Memory B cell (primary cell): ENCODE data around the gene ADCY10.

ENCODE experiments used
- ATAC-seq: fragments of 150-1000 bp; cut with Tn5 transposase; 2 replicates; pipeline ENCODE4 v1.10.0; 2021; ENCODE audit warnings: low read depth, mild to moderate bottlenecking, moderate library complexity
- DNase-seq, 2 donors: peaks; one replicate each; pipeline ENCODE4 v3.0.0; 2022; ENCODE audit warnings: low spot score in 2 of 2
- H3K27ac Mint-ChIP-seq: one replicate; pipeline ENCODE4 v1.8.0; 2022; ENCODE audit warnings: mild to moderate bottlenecking, moderate library complexity, mixed read lengths
- H3K27me3 Mint-ChIP-seq: one replicate; pipeline ENCODE4 v1.8.0; 2022; ENCODE audit warnings: mixed read lengths
- H3K36me3 Mint-ChIP-seq: one replicate; pipeline ENCODE4 v1.8.0; 2022; ENCODE audit warnings: mild to moderate bottlenecking, mixed read lengths
- H3K4me1 Mint-ChIP-seq: one replicate; pipeline ENCODE4 v1.8.0; 2022; ENCODE audit warnings: mixed read lengths
- H3K4me3 Mint-ChIP-seq: one replicate; pipeline ENCODE4 v1.8.0; 2022; ENCODE audit warnings: mild to moderate bottlenecking, moderate library complexity, mixed read lengths
- H3K9me3 Mint-ChIP-seq: one replicate; pipeline ENCODE4 v1.8.0; 2022; ENCODE audit warnings: mixed read lengths

The ADCY10 gene

DNA sequence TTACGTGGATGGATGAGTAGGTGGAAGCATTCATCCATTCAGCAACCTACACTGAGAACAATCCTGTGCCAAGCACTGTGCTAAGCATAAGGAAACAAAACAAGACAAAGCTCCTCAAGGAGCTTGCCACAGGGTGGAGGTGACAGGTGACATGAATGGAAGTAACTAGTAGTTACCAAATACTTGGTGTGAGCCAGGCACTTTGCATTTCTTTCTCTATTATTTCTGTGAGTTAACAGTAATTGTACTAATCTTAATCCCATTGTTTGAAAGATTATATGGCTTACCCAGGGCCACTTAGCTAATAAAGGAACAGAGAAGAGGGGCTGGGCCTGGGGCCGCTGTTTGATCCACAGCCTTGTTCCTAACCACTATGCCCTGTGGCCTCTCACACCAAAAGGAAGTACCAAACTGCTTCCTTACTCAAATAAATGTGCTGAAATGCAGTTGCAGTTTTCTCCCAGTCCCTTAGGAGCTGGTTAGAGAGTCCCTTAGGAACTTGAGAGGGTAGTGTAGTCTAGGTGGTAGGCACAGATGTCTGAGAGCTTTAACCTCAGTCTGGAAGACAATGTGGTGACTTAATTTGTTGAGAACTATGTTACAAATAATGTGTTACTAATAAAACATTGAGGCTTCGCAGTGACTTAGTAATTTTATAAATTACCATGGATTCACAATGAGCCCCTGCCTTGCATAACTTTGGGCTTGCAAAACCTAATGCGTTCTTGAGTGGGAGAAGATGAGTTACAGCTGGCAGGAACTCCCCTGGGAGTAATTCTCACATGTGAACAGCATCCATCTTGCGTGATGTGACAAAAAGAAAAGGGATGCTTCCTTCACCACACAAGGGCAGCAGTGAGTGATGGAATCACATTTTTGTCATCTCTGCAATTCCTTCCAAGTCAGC lies 122.4 kb downstream of the ADCY10 start:
- Mint-ChIP-seq H3K4me3 (no peak overlapping the region), H3K36me3 (peaks cover 21% of the 10 kb centered on the region), H3K27ac (no peak overlapping the region), H3K9me3 (no peaks in the 10 kb centered on the region), H3K27me3 (no peaks in the 10 kb centered on the region), H3K4me1 (no peaks in the 10 kb centered on the region)
- DNase-seq (no peak), ATAC-seq (no peak)

GRCh38 chr1:167790117-167790516 lies 123.8 kb downstream of the ADCY10 start:
- no peak overlapping the region for H3K27ac Mint-ChIP-seq
- ATAC-seq (no peak), DNase-seq (no peak)
- peaks cover 24% of the 10 kb centered on the region for H3K36me3 Mint-ChIP-seq
- H3K4me3 Mint-ChIP-seq: no peak overlapping the region
- no peaks in the 10 kb centered on the region for H3K9me3 Mint-ChIP-seq
- no peaks in the 10 kb centered on the region for H3K27me3 Mint-ChIP-seq
- peaks cover 2% of the 10 kb centered on the region for H3K4me1 Mint-ChIP-seq

DNA sequence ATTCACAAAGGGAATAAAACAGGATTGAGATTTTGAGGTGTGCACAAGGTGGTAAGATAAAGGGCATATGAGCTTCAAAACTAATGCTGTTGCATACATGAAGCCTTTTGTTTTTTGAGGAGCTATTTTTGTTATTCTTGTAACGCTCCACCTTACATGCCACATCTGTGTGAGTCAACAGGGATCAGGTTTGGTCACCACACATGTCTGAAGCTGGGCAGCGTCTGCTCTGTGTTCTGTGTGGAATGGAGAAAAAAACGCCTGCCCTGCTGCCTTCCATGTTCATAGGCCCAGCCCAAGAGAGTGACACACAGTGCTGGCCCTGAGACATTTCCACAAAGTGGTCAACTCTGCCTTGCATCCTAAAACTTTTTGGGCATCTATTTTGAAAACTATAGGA lies 124.4 kb downstream of the ADCY10 start:
- no peak overlapping the region for H3K27ac Mint-ChIP-seq
- no peaks in the 10 kb centered on the region for H3K9me3 Mint-ChIP-seq
- no peak for ATAC-seq
- H3K27me3 Mint-ChIP-seq: no peaks in the 10 kb centered on the region
- no peak overlapping the region for H3K4me3 Mint-ChIP-seq
- peaks cover 26% of the 10 kb centered on the region for H3K36me3 Mint-ChIP-seq
- DNase-seq: no peak
- peaks cover 4% of the 10 kb centered on the region for H3K4me1 Mint-ChIP-seq

DNA sequence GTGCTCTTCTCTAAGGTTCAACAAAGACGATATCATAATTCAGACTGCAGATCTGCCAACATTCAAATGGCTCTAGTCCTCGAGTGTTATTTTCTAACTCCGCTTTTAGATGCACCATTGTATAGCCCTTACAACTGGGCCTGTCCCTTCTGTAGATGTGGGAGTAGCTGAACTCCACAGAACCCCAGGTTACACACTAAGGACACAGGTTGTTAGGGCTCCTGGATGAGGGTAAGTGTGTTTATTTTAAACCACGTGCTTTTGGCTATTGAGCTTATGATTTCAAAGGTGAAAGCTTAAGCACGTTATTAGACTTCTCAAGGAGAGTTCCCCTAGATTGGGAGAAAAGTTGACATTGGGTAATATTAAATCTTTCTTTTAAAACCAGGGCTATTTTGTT lies 127.4 kb downstream of the ADCY10 start:
- Mint-ChIP-seq H3K4me1 (peaks cover 4% of the 10 kb centered on the region), H3K36me3 (peaks cover 28% of the 10 kb centered on the region), H3K9me3 (no peaks in the 10 kb centered on the region), H3K27ac (no peak overlapping the region), H3K4me3 (no peak overlapping the region), H3K27me3 (no peaks in the 10 kb centered on the region)
- ATAC-seq: no peak
- no peak for DNase-seq

- Mint-ChIP-seq H3K27me3 (no peaks in the 10 kb centered on the region), H3K4me1 (peaks cover 4% of the 10 kb centered on the region), H3K36me3 (peaks cover 26% of the 10 kb centered on the region), H3K4me3 (no peak overlapping the region), H3K27ac (no peak overlapping the region), H3K9me3 (peaks cover 3% of the 10 kb centered on the region)
- ATAC-seq: no peak
- DNase-seq: no peak
These were observed 128.9 kb downstream of the ADCY10 start for GRCh38 chr1:167784876-167785550.

- H3K4me1 Mint-ChIP-seq: peaks cover 4% of the 10 kb centered on the region
- ATAC-seq (no peak), DNase-seq (no peak)
- H3K36me3 Mint-ChIP-seq: peaks cover 28% of the 10 kb centered on the region
- H3K27ac Mint-ChIP-seq: no peak overlapping the region
- H3K4me3 Mint-ChIP-seq: no peak overlapping the region
- H3K27me3 Mint-ChIP-seq: no peaks in the 10 kb centered on the region
- H3K9me3 Mint-ChIP-seq: peaks cover 3% of the 10 kb centered on the region
These were observed 131.0 kb downstream of the ADCY10 start for GRCh38 chr1:167782946-167783345.

GRCh38 chr1:167781558-167781957 lies 132.4 kb downstream of the ADCY10 start:
- Mint-ChIP-seq H3K36me3 (peaks cover 31% of the 10 kb centered on the region), H3K4me1 (peaks cover 4% of the 10 kb centered on the region), H3K27ac (no peak overlapping the region), H3K9me3 (peaks cover 3% of the 10 kb centered on the region), H3K27me3 (no peaks in the 10 kb centered on the region), H3K4me3 (no peak overlapping the region)
- DNase-seq (no peak), ATAC-seq (no peak)

DNA sequence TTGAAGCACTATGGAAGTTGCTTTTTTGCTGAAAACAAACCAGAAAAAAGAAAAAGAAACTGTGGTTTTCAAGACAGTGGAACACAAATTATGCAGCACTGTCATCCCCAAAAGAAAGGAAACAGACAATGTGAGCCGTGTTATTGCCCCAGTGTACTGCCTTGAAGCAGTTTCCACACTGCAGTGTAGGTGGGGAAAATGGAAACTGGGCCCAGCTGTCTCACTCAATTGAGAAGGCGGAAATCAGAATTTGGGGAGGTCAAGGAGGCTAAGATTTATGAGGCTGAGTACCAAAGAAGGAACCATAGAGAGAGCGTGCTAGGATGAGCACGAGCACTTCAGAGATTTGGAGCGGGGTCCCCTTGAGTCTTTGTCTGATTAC lies 136.7 kb downstream of the ADCY10 start:
- H3K4me1 Mint-ChIP-seq: peaks cover 3% of the 10 kb centered on the region
- peaks cover 43% of the 10 kb centered on the region for H3K36me3 Mint-ChIP-seq
- ATAC-seq (no peak), DNase-seq (no peak)
- no peaks in the 10 kb centered on the region for H3K27me3 Mint-ChIP-seq
- no peak overlapping the region for H3K4me3 Mint-ChIP-seq
- H3K27ac Mint-ChIP-seq: no peak overlapping the region
- H3K9me3 Mint-ChIP-seq: peaks cover 3% of the 10 kb centered on the region

GRCh38 chr1:167776616-167777268 lies 137.2 kb downstream of the ADCY10 start:
- Mint-ChIP-seq H3K36me3 (peaks cover 45% of the 10 kb centered on the region), H3K4me1 (peaks cover 3% of the 10 kb centered on the region), H3K4me3 (no peak overlapping the region), H3K27me3 (no peaks in the 10 kb centered on the region), H3K9me3 (peaks cover 3% of the 10 kb centered on the region), H3K27ac (no peak overlapping the region)
- ATAC-seq (no peak), DNase-seq (no peak)

- Mint-ChIP-seq H3K27ac (no peak overlapping the region), H3K4me1 (peaks cover 3% of the 10 kb centered on the region)
These were observed 137.8 kb downstream of the ADCY10 start for GRCh38 chr1:167776151-167776550.

GRCh38 chr1:167775178-167775577 lies 138.8 kb downstream of the ADCY10 start:
- H3K27me3 Mint-ChIP-seq: no peaks in the 10 kb centered on the region
- no peak for ATAC-seq
- peaks cover 49% of the 10 kb centered on the region for H3K36me3 Mint-ChIP-seq
- no peak overlapping the region for H3K4me3 Mint-ChIP-seq
- no peak for DNase-seq
- H3K27ac Mint-ChIP-seq: no peak overlapping the region
- peaks cover 3% of the 10 kb centered on the region for H3K4me1 Mint-ChIP-seq
- H3K9me3 Mint-ChIP-seq: no peaks in the 10 kb centered on the region

More at GRCh38 chr1:167776151-167776550, 137.8 kb downstream of the ADCY10 start:
- ATAC-seq (no peak), DNase-seq (no peak)
- no peak overlapping the region for H3K4me3 Mint-ChIP-seq
- peaks cover 50% of the 10 kb centered on the region for H3K36me3 Mint-ChIP-seq
- H3K9me3 Mint-ChIP-seq: peaks cover 3% of the 10 kb centered on the region
- H3K27me3 Mint-ChIP-seq: no peaks in the 10 kb centered on the region

DNA sequence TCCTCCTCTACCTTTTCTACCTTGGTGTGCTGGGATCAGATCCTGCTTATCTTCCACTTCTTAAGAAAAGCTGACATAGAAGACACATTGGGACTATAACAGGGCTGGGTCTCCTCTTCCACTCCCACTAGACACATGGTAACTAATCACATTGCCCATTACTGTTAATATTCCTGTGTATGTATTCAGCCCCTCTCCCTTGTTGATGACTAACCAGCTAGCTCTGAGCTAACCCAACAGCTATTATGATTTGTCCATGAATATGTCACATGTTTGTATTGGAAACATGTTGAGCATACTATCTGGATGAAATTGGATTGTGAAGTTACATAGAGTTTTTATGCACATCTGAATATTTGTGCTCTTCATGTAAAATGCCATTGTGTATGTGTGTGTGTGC lies 139.2 kb downstream of the ADCY10 start:
- Mint-ChIP-seq H3K36me3 (peaks cover 47% of the 10 kb centered on the region), H3K27me3 (no peaks in the 10 kb centered on the region), H3K4me1 (peaks cover 5% of the 10 kb centered on the region), H3K4me3 (no peak overlapping the region), H3K27ac (no peak overlapping the region), H3K9me3 (no peaks in the 10 kb centered on the region)
- DNase-seq: no peak
- no peak for ATAC-seq

DNA sequence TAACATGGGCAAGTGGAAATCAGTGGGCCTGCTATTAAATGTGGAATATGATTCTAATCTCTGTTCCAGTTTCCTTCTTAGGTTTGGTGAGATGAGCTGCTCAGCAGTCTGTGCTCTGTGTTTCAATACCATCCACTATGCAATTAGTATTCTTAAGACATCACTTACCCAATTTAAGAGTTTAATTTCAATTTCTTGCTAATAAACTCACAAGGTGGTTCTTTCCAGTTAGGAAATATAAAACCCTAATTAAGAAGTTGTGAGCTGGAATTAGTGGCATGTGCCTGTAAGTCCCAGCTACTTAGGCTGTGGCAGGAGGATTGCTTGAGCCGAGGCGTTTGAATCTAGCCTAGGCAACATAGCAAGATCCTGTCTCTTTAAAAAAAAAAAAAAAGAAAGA lies 140.4 kb downstream of the ADCY10 start:
- Mint-ChIP-seq H3K27ac (no peak overlapping the region), H3K27me3 (no peaks in the 10 kb centered on the region), H3K4me3 (no peak overlapping the region), H3K4me1 (peaks cover 7% of the 10 kb centered on the region), H3K9me3 (no peaks in the 10 kb centered on the region), H3K36me3 (peaks cover 49% of the 10 kb centered on the region)
- DNase-seq (no peak), ATAC-seq (no peak)

- Mint-ChIP-seq H3K27me3 (no peaks in the 10 kb centered on the region), H3K4me3 (no peak overlapping the region), H3K36me3 (peaks cover 55% of the 10 kb centered on the region), H3K27ac (no peak overlapping the region), H3K4me1 (peaks cover 10% of the 10 kb centered on the region), H3K9me3 (no peaks in the 10 kb centered on the region)
- no peak for ATAC-seq
- no peak for DNase-seq
These were observed 141.5 kb downstream of the ADCY10 start for GRCh38 chr1:167772436-167772835.
